Caco-2 (cell line): ENCODE measurements around the gene ADAM15. TPM values are rescaled to one million over a fixed set of nuclear protein-coding genes. Genes with fewer than 3 reads are reported as not detected.

ENCODE experiments used
- BruUV-seq: library from RNA; stranded (reverse); fragments of 400-500 nt; replicated peaks from 2 replicates; lab custom pipeline; 2021; lab: Mats Ljungman, UMichigan
- CTCF ChIA-PET: fragments of 300-600 bp; sonication (Branson Sonifier 250); formaldehyde crosslinking; loops from one replicate; lab custom pipeline; 2022; ENCODE audit warnings: antibody characterized with exemption; lab: Charles Lee
- POLR2A ChIA-PET: fragments of 300-600 bp; sonication (Branson Sonifier 250); formaldehyde crosslinking; loops from one replicate; lab custom pipeline; 2022; ENCODE audit warnings: antibody characterized with exemption; lab: Charles Lee
- DNase-seq, 2 experiments: peaks; one replicate each; pipeline versions ENCODE4 v3.0.0 to v3.0.0-alpha.2; 2020 to 2022
- H3K27me3 ChIP-seq: replicated peaks from 2 replicates; pipeline ENCODE4 v1.6.0; 2011; ENCODE audit warnings: low read length; ENCODE audit not compliant: control insufficient read depth, insufficient read depth
- H3K36me3 ChIP-seq: 2 replicates; pipeline ENCODE4 v1.5.1; 2011; ENCODE audit warnings: low read length; ENCODE audit not compliant: control insufficient read depth, insufficient read depth
- H3K4me1 ChIP-seq: fragments of 250-450 bp; sonication (Bioruptor Pico); 2 replicates; pipeline ENCODE4 v1.5.1; 2020; ENCODE audit warnings: mild to moderate bottlenecking
- H3K4me3 ChIP-seq: 2 replicates; pipeline ENCODE4 v1.5.1; 2011; ENCODE audit warnings: low read depth, mild to moderate bottlenecking, control low read depth, low read length
- H3K9me3 ChIP-seq: fragments of 250-450 bp; sonication (Bioruptor Pico); 2 replicates; pipeline ENCODE4 v1.5.1; 2020; ENCODE audit warnings: mild to moderate bottlenecking, moderate library complexity
- H3K27ac Mint-ChIP-seq: one replicate; pipeline ENCODE4 v1.8.0; 2022; ENCODE audit warnings: mixed read lengths; ENCODE audit not compliant: unreplicated experiment
- H3K27me3 Mint-ChIP-seq: one replicate; pipeline ENCODE4 v1.8.0; 2022; ENCODE audit warnings: mixed read lengths; ENCODE audit not compliant: insufficient read depth, unreplicated experiment
- H3K36me3 Mint-ChIP-seq: one replicate; pipeline ENCODE4 v1.8.0; 2022; ENCODE audit warnings: mild to moderate bottlenecking, mixed read lengths; ENCODE audit not compliant: insufficient read depth, unreplicated experiment
- H3K4me1 Mint-ChIP-seq: one replicate; pipeline ENCODE4 v1.8.0; 2022; ENCODE audit warnings: low read depth, mixed read lengths; ENCODE audit not compliant: unreplicated experiment
- H3K4me3 Mint-ChIP-seq: one replicate; pipeline ENCODE4 v1.8.0; 2022; ENCODE audit warnings: mild to moderate bottlenecking, moderate library complexity, mixed read lengths; ENCODE audit not compliant: unreplicated experiment
- H3K9me3 Mint-ChIP-seq: one replicate; pipeline ENCODE4 v1.8.0; 2022; ENCODE audit warnings: mixed read lengths; ENCODE audit not compliant: unreplicated experiment
- intact Hi-C: fragments of 100-400 bp; cut with micrococcal nuclease; formaldehyde crosslinking; loops from one replicate; pipeline ENCODE4 v1.10.0; 2022; ENCODE audit not compliant: unreplicated experiment
- total RNA-seq: library from RNA; stranded (reverse); gene quantifications from 2 replicates; pipeline ENCODE4 v1.2.3, GENCODE V29; 2022
- TF ChIP-seq, protein P1 (sequence below), 2 experiments: fragments of 200-600 bp in 1 of 2; IDR thresholded peaks; 1 replicate in 1 of 2; 2 replicates in 1 of 2; pipeline versions ENCODE4 v1.5.1 to v1.8.0; 2011 to 2022; ENCODE audit warnings: antibody characterized with exemption in 1 of 2, control low read depth in 1 of 2, inconsistent platforms in 1 of 2, low read depth in 1 of 2, low read length in 1 of 2, mild to moderate bottlenecking in 1 of 2, moderate library complexity in 1 of 2; ENCODE audit not compliant: insufficient read depth in 1 of 2, severe bottlenecking in 1 of 2, unreplicated experiment in 1 of 2

The ADAM15 gene
- total RNA-seq, 1 experiment from 2014 or later = 44.0 TPM

DNA sequence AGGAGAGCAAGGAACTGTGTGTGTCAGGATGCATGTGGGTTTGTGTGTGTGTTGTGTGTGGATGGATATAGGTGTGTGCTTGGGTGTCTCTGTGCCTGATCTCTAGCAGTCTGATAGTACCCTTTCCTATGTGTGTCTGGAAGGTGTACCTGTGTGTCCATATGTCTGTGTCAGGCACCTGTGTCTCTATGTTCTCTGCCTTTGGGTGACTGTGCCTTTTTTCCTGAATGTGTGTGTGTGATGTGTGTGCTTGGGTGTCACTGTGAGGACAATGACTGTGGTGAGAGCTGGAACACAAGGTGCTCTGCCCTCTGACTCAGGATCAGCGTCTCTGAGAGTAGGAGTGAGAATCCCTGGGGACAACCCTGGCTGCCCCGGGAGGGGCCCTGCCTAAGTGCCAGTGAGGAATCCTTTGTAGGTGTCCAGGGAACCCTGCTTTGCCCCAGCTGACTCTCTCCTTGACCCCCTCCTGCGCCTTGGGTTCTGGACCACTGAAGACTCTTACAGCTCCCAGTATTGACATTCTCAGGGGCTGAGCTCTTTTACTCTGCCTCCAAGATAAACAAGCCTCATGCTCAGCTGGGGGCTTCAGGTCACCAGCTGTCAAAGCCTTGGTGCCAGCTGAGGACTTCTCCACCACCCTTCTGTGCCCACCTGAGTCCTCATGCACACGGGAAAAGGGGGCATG lies 26.8 kb downstream of the ADAM15 start:
- TF ChIP-seq, protein P1, sequence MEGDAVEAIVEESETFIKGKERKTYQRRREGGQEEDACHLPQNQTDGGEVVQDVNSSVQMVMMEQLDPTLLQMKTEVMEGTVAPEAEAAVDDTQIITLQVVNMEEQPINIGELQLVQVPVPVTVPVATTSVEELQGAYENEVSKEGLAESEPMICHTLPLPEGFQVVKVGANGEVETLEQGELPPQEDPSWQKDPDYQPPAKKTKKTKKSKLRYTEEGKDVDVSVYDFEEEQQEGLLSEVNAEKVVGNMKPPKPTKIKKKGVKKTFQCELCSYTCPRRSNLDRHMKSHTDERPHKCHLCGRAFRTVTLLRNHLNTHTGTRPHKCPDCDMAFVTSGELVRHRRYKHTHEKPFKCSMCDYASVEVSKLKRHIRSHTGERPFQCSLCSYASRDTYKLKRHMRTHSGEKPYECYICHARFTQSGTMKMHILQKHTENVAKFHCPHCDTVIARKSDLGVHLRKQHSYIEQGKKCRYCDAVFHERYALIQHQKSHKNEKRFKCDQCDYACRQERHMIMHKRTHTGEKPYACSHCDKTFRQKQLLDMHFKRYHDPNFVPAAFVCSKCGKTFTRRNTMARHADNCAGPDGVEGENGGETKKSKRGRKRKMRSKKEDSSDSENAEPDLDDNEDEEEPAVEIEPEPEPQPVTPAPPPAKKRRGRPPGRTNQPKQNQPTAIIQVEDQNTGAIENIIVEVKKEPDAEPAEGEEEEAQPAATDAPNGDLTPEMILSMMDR (IDR thresholded peaks at IDR 0.05; ENCODE audit: insufficient read depth in 1 of 2, low read depth in 1 of 2, low read length in 1 of 2, severe bottlenecking in 1 of 2, unreplicated experiment in 1 of 2) = no peak
- DNase-seq = no peak
- peaks cover 33% of the 10 kb centered on the region for H3K4me1 ChIP-seq
- intact Hi-C loops = no loop called here
- no peaks in the 10 kb centered on the region for H3K9me3 ChIP-seq
- H3K4me3 ChIP-seq = peak overlapping the region; percentile 50
- peaks cover 12% of the 10 kb centered on the region for H3K27me3 Mint-ChIP-seq
- H3K4me3 Mint-ChIP-seq = peak overlapping the region; percentile 77
- POLR2A ChIA-PET = interaction anchor here (1.2 kb wide), 1 partner anchor 14 kb away, joined by 6 read pairs; the partner anchor contains the start of gene EFNA4
- no TSS peak for BruUV-seq
- CTCF ChIA-PET = interaction anchor here (0.6 to 1.2 kb wide), 7 partner anchors 14 to 544 kb away, joined by 3 to 8 read pairs (median 4); partner anchors contain the start of genes KRTCAP2 and ZBTB7B
- H3K36me3 Mint-ChIP-seq = peaks cover 6% of the 10 kb centered on the region
- H3K9me3 Mint-ChIP-seq = no peaks in the 10 kb centered on the region
- H3K27ac Mint-ChIP-seq = no peak overlapping the region
- H3K4me1 Mint-ChIP-seq = peaks cover 29% of the 10 kb centered on the region
- no peaks in the 10 kb centered on the region for H3K36me3 ChIP-seq
- peaks cover 5% of the 10 kb centered on the region; the same call in 1 of the 2 replicates for H3K27me3 ChIP-seq

DNA sequence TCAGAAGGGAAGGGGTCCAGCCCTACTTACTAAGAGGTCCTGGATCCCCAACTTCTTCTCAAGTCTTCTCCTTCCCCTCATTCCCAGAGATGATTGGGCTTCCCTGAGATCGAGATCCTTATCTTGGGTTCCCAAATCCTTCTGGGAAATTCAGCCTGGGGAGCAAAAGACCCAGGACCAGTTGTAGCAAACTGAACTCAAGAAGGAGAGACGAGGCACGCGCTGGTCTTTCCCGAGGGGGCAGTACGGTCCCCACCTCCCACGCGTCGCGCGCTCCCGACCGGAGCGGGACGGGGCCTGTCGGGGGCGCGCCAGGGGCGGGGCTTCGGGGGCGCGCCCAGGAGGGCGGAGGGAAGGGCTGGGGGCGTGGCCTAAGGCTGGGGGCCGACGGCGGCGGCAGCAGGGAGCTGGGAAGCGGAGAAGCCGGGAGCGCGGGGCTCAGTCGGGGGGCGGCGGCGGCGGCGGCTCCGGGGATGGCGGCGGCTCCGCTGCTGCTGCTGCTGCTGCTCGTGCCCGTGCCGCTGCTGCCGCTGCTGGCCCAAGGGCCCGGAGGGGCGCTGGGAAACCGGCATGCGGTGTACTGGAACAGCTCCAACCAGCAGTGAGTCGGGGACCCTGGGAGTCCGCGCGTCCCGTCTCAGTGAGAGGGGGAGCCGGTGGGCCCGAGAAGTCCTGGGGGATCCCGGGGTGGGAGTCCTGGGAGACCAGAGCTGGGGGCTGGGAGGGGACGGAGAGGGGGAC lies 27.5 kb downstream of the ADAM15 start, which contains the start of gene EFNA3:
TSS of gene EFNA3 (plus strand) at position 369 of the 741 bp plus-strand sequence. CDS start at position 474, 105 bp downstream.
- Mint-ChIP-seq H3K4me1 (peaks cover 24% of the 10 kb centered on the region), H3K4me3 (peak within 1 kb of the TSS; percentile 77), H3K27me3 (peaks cover 14% of the 10 kb centered on the region), H3K36me3 (peaks cover 6% of the 10 kb centered on the region), H3K27ac (no peak within 1 kb of the TSS), H3K9me3 (no peaks in the 10 kb centered on the region)
- Histone ChIP-seq H3K4me1 (peaks cover 34% of the 10 kb centered on the region), H3K4me3 (peak within 1 kb of the TSS; percentile 50), H3K36me3 (no peaks in the 10 kb centered on the region), H3K27me3 (peaks cover 5% of the 10 kb centered on the region; the same call in 1 of the 2 replicates), H3K9me3 (no peaks in the 10 kb centered on the region)
- BruUV-seq = no TSS peak
- CTCF ChIA-PET = interaction anchor here (0.6 to 1.2 kb wide), 10 partner anchors 12 to 544 kb away, joined by 3 to 11 read pairs (median 4); partner anchors contain the start of genes KRTCAP2 and ZBTB7B
- TF ChIP-seq, protein P1 (IDR thresholded peaks at IDR 0.05; ENCODE audit: insufficient read depth in 1 of 2, low read depth in 1 of 2, low read length in 1 of 2, severe bottlenecking in 1 of 2, unreplicated experiment in 1 of 2) = no peak
- POLR2A ChIA-PET = interaction anchor here (1.2 kb wide), 1 partner anchor 15 kb away, joined by 6 read pairs; the partner anchor contains the start of gene EFNA4
- DNase-seq = peak; percentile 65 to 85
- intact Hi-C loops = no loop called here

DNA sequence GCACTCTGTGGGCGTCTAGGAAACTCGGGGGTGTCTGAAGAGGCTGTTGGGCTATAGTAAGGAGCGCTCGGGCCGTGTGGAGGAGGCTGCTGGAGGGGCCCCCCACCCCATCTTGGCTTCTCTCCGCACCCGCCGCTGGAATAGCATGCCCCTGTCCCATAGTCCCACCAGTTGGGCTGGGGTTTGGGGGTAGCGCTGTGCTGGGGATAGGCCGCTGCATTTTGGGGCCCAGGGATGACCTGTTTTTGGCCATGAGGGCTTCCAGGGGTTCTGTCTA lies 28.0 kb downstream of the ADAM15 start:
- ChIA-PET POLR2A (interaction anchor here (1.2 kb wide), 1 partner anchor 15 kb away, joined by 6 read pairs; the partner anchor contains the start of gene EFNA4), CTCF (interaction anchor here (0.6 to 1.2 kb wide), 8 partner anchors 11 to 545 kb away, joined by 3 to 11 read pairs (median 4); no protein-coding TSS in a partner anchor)
- intact Hi-C loops = no loop called here
- TF ChIP-seq, protein P1 (IDR thresholded peaks at IDR 0.05; ENCODE audit: insufficient read depth in 1 of 2, low read depth in 1 of 2, low read length in 1 of 2, severe bottlenecking in 1 of 2, unreplicated experiment in 1 of 2) = no peak
- no TSS peak for BruUV-seq
- Mint-ChIP-seq H3K27ac (no peak overlapping the region), H3K27me3 (peaks cover 17% of the 10 kb centered on the region), H3K9me3 (no peaks in the 10 kb centered on the region), H3K36me3 (peaks cover 6% of the 10 kb centered on the region), H3K4me1 (peaks cover 24% of the 10 kb centered on the region), H3K4me3 (peak overlapping the region; percentile 77)
- H3K4me3 ChIP-seq = peak overlapping the region; percentile 50
- peaks cover 35% of the 10 kb centered on the region for H3K4me1 ChIP-seq
- no peaks in the 10 kb centered on the region for H3K36me3 ChIP-seq
- DNase-seq = no peak
- H3K9me3 ChIP-seq = no peaks in the 10 kb centered on the region
- peaks cover 5% of the 10 kb centered on the region; the same call in 1 of the 2 replicates for H3K27me3 ChIP-seq
